Thoracic aorta (tissue), 2 donors: Measurements from ENCODE around the gene FAM193B. TPM values are rescaled to one million over a fixed set of nuclear protein-coding genes. Genes with fewer than 3 reads are reported as not detected.
A peak's percentile ranks its signal among the peaks of the same experiment; 100 is the strongest.

Source experiments
- ATAC-seq: fragments of 150-250 bp; one replicate; pipeline ENCODE4 v1.8.0; 2017; ENCODE audit warnings: low read depth; ENCODE audit not compliant: insufficient number of reproducible peaks, low FRiP score
- DNase-seq: peaks from one replicate; pipeline ENCODE4 v3.0.0-alpha.2; 2020; ENCODE audit warnings: low spot score
- H3K27ac ChIP-seq, 2 donors: fragments of 200-600 bp; sonication (generic); 1 replicate in 1 of 2; 2 replicates in 1 of 2; pipeline ENCODE4 v1.5.1; 2016; ENCODE audit warnings: mild to moderate bottlenecking in 2 of 2, moderate library complexity in 2 of 2
- H3K27me3 ChIP-seq: fragments of 200-600 bp; sonication (generic); replicated peaks from 2 replicates; pipeline ENCODE4 v1.6.0; 2016; ENCODE audit warnings: mild to moderate bottlenecking; ENCODE audit not compliant: insufficient read depth
- H3K36me3 ChIP-seq: fragments of 200-600 bp; sonication (generic); one replicate; pipeline ENCODE4 v1.5.1; 2016
- H3K4me1 ChIP-seq, 2 donors: fragments of 200-600 bp; sonication (generic); 1 replicate in 1 of 2; 2 replicates in 1 of 2; pipeline versions ENCODE4 v1.5.1 to v1.6.0; 2016; ENCODE audit warnings: low read depth in 2 of 2, mild to moderate bottlenecking in 1 of 2; ENCODE audit not compliant: control insufficient read depth in 1 of 2
- H3K4me3 ChIP-seq: fragments of 200-600 bp; sonication (generic); 2 replicates; pipeline ENCODE4 v1.5.1; 2016; ENCODE audit warnings: mild to moderate bottlenecking
- H3K9me3 ChIP-seq: fragments of 200-600 bp; sonication (generic); 2 replicates; pipeline ENCODE4 v1.5.1; 2016
- total RNA-seq, 2 donors: library from RNA; depleted of rRNA; stranded (reverse); fragments of >200 nt; gene quantifications; one replicate each; pipeline versions ENCODE4 v1.1.0 to v1.2.3, GENCODE V29; 2016
- TF ChIP-seq, protein P1 (sequence below): fragments of 200-600 bp; sonication (generic); IDR thresholded peaks from one replicate; pipeline ENCODE4 v1.5.1; 2019; ENCODE audit warnings: antibody characterized with exemption

The FAM193B gene
- total RNA-seq, 2 donors from 2014 or later, result 76.6 to 103 TPM

- Histone ChIP-seq H3K36me3 (no peaks in the 10 kb centered on the region), H3K4me3 (no peak overlapping the region), H3K27ac (no peak overlapping the region), H3K4me1 (peaks cover 0 to 11% of the 10 kb centered on the region in 2 donors), H3K27me3 (no peaks in the 10 kb centered on the region), H3K9me3 (no peaks in the 10 kb centered on the region)
- ATAC-seq (no peak), DNase-seq (no peak)
- TF ChIP-seq, protein P1, sequence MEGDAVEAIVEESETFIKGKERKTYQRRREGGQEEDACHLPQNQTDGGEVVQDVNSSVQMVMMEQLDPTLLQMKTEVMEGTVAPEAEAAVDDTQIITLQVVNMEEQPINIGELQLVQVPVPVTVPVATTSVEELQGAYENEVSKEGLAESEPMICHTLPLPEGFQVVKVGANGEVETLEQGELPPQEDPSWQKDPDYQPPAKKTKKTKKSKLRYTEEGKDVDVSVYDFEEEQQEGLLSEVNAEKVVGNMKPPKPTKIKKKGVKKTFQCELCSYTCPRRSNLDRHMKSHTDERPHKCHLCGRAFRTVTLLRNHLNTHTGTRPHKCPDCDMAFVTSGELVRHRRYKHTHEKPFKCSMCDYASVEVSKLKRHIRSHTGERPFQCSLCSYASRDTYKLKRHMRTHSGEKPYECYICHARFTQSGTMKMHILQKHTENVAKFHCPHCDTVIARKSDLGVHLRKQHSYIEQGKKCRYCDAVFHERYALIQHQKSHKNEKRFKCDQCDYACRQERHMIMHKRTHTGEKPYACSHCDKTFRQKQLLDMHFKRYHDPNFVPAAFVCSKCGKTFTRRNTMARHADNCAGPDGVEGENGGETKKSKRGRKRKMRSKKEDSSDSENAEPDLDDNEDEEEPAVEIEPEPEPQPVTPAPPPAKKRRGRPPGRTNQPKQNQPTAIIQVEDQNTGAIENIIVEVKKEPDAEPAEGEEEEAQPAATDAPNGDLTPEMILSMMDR, result no peak
These were observed 52.3 kb downstream of the FAM193B start for GRCh38 chr5:177501874-177502678.

DNA sequence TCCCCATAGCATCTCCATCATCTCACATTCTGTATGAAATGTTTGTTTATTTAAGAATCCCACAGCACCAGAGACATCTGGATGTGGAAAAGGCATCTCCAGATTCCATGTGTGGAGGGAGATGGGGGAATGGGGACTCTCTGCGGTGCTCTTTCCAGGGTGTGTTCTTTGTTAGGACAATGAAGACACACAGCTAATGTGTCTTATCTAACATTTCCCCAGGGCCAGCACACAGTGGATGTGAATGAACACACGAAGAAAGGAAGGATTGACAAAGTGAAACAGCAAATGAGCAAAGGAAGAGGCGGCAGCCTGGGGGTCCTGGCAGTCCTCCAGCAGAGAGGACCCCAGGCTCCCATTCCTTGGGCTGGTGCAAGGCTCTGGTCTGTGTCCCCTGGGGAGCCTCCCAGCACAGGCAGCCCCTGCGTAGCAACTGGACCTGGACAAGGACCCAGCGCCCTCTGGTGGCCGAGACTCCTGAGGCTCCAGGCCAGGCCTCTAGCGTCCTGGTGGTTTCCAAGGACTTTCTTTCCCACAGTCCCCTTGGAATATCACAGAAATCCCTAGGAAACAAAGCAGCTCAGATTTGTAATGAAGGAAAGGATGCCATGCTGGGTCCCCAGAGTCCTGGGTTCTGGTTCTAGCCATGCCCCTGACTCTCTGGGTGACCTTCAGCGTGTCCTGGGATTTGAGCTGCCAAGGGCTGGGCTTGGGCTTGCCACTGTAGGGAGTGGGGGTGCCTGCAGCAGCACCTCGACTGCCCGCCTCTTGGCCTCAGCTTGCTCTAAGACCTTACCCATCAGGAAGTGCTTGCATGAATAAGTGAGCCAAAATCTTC, 53.5 kb downstream of the FAM193B start:
- TF ChIP-seq, protein P1, result peak; percentile 96
- H3K27ac ChIP-seq, result no peak overlapping the region
- peaks cover 3 to 15% of the 10 kb centered on the region in 2 donors for H3K4me1 ChIP-seq
- peaks cover 6% of the 10 kb centered on the region for H3K36me3 ChIP-seq
- ATAC-seq (no peak), DNase-seq (peak; percentile 79)
- H3K9me3 ChIP-seq, result no peaks in the 10 kb centered on the region
- H3K27me3 ChIP-seq, result no peaks in the 10 kb centered on the region
- no peak overlapping the region for H3K4me3 ChIP-seq

DNA sequence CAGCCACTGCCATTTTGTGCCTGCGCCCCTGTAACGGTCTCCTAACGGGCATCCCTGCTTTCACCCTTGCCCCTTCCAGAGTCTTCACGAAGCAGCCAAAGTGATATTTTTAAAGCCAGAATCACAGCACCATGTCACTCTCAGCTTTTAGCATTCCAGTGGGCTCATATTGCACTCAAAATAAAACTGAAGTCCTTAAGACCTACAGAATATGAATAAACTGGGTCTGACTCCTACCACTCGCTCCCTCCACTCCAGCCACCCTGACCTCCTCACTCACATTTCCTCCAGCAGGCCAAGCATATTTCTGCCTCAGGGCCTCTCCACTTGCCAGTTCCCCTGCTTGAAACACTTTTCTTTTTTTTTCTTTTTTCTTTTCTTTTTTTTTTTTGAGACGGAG, 54.5 kb downstream of the FAM193B start:
- TF ChIP-seq, protein P1, result no peak
- Histone ChIP-seq H3K9me3 (no peaks in the 10 kb centered on the region), H3K27ac (no peak overlapping the region), H3K36me3 (peaks cover 7% of the 10 kb centered on the region), H3K4me3 (no peak overlapping the region), H3K4me1 (peaks cover 12 to 25% of the 10 kb centered on the region in 2 donors), H3K27me3 (no peaks in the 10 kb centered on the region)
- no peak for ATAC-seq
- DNase-seq, result no peak

GRCh38 chr5:177498013-177498787, 56.2 kb downstream of the FAM193B start:
- TF ChIP-seq, protein P1, result no peak
- no peaks in the 10 kb centered on the region for H3K9me3 ChIP-seq
- no peak for DNase-seq
- H3K36me3 ChIP-seq, result peaks cover 14% of the 10 kb centered on the region
- H3K4me3 ChIP-seq, result peak overlapping the region; percentile 90
- H3K4me1 ChIP-seq, result peaks cover 27 to 42% of the 10 kb centered on the region in 2 donors
- peak overlapping the region; percentile 33 to 100 for H3K27ac ChIP-seq
- no peak for ATAC-seq
- H3K27me3 ChIP-seq, result no peaks in the 10 kb centered on the region
